Activated T-cell treated with anti-CD3 and anti-CD28 coated beads, Interleukin-2, amount 50 U/mL, for 4 hours (primary cell): ENCODE results near the gene ABCA1. TPM values are rescaled to one million over a fixed set of nuclear protein-coding genes. Genes with fewer than 3 reads are reported as not detected.

Source experiments
- ATAC-seq, 2 donors: fragments of 200-7000 bp; cut with Tn5 transposase; one replicate each; pipeline ENCODE4 v1.10.0; 2021
- DNase-seq: peaks from one replicate; pipeline ENCODE4 v3.0.0-alpha.2; 2020
- H3K27me3 Mint-ChIP-seq: one replicate; pipeline ENCODE4 v1.8.0; 2021; ENCODE audit warnings: low read depth, mixed read lengths
- H3K36me3 Mint-ChIP-seq: one replicate; pipeline ENCODE4 v1.8.0; 2022; ENCODE audit warnings: mixed read lengths; ENCODE audit not compliant: insufficient read depth
- H3K4me1 Mint-ChIP-seq: one replicate; pipeline ENCODE4 v1.8.0; 2021; ENCODE audit warnings: low read depth, mixed read lengths
- H3K4me3 Mint-ChIP-seq: one replicate; pipeline ENCODE4 v1.8.0; 2021; ENCODE audit warnings: mild to moderate bottlenecking, moderate library complexity, mixed read lengths
- H3K9me3 Mint-ChIP-seq: one replicate; pipeline ENCODE4 v1.8.0; 2021; ENCODE audit warnings: mixed read lengths
- total RNA-seq, 3 donors: library from RNA; stranded (reverse); gene quantifications; one replicate each; pipeline ENCODE4 v1.2.1, GENCODE V29; 2021

Gene ABCA1
- total RNA-seq, 3 donors from 2014 or later, result 0.26 to 0.30 (median 0.30) TPM

DNA sequence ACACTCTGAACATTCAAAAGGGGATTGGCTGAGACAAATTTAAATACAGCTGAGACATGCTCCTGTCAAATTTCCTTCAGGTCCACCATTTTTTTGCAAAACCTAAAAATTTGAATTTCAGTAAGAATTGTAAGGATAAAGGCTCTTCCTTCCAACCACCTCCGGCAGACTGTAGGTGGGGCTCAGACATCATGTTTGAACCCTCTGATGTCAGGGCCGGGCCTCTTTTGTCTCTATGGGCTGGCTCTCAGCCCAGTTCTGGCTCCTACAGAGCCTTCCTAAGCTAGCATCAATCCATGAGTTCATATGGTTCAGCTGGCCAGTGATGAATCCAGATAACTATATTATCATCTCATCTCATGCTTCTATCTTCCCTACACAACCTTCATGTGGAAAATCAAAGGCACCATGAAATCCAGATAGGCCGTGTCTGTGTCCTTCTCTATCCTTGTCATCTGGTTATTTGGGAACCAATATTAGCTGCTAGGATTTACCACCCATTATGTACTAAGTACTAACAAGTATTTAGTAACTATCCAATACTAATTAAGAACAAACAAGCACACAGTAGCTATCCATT, 119.8 kb downstream of the ABCA1 start:
- no peaks in the 10 kb centered on the region for H3K4me1 Mint-ChIP-seq
- H3K36me3 Mint-ChIP-seq, result peaks cover 19% of the 10 kb centered on the region
- H3K4me3 Mint-ChIP-seq, result no peak overlapping the region
- ATAC-seq (no peak), DNase-seq (no peak)
- H3K27me3 Mint-ChIP-seq, result no peaks in the 10 kb centered on the region
- no peaks in the 10 kb centered on the region for H3K9me3 Mint-ChIP-seq

GRCh38 chr9:104805441-104805840, 122.5 kb downstream of the ABCA1 start:
- ATAC-seq, result no peak
- Mint-ChIP-seq H3K9me3 (no peaks in the 10 kb centered on the region), H3K36me3 (peaks cover 16% of the 10 kb centered on the region), H3K4me1 (no peaks in the 10 kb centered on the region), H3K4me3 (no peak overlapping the region), H3K27me3 (no peaks in the 10 kb centered on the region)
- DNase-seq, result no peak

DNA sequence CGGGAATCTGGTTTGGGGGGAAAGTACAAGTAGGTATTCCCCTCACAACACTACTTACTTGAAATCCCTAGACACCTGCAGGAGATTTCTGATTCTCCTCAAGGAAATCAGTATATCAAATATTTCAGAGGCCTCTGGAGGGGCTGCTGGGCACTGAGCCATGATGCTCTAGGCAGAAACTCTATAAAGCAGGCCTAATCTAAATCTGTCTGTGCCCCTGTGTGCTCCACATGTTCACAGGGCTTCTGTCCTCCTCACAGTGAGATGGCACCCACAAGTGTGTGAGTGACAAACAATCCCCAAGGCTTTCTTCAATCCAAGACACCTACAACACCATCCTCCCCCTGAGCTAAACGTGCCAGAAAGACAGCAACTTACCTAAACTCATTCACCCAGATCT, 125.0 kb downstream of the ABCA1 start:
- no peak for ATAC-seq
- no peak for DNase-seq
- H3K4me3 Mint-ChIP-seq, result no peak overlapping the region
- no peaks in the 10 kb centered on the region for H3K27me3 Mint-ChIP-seq
- H3K4me1 Mint-ChIP-seq, result no peaks in the 10 kb centered on the region
- no peaks in the 10 kb centered on the region for H3K9me3 Mint-ChIP-seq
- H3K36me3 Mint-ChIP-seq, result peaks cover 14% of the 10 kb centered on the region

GRCh38 chr9:104802110-104802509, 125.8 kb downstream of the ABCA1 start:
- H3K27me3 Mint-ChIP-seq, result no peaks in the 10 kb centered on the region
- ATAC-seq, result no peak

GRCh38 chr9:104800068-104800785, 127.7 kb downstream of the ABCA1 start:
- DNase-seq, result no peak
- Mint-ChIP-seq H3K36me3 (peaks cover 26% of the 10 kb centered on the region), H3K4me1 (no peaks in the 10 kb centered on the region), H3K9me3 (no peaks in the 10 kb centered on the region), H3K4me3 (no peak overlapping the region), H3K27me3 (no peaks in the 10 kb centered on the region)
- ATAC-seq, result no peak

More at GRCh38 chr9:104802110-104802509, 125.8 kb downstream of the ABCA1 start:
- Mint-ChIP-seq H3K9me3 (no peaks in the 10 kb centered on the region), H3K4me1 (no peaks in the 10 kb centered on the region), H3K36me3 (peaks cover 21% of the 10 kb centered on the region), H3K4me3 (no peak overlapping the region)
- no peak for DNase-seq

GRCh38 chr9:104798209-104798995, 129.6 kb downstream of the ABCA1 start:
- Mint-ChIP-seq H3K9me3 (no peaks in the 10 kb centered on the region), H3K4me1 (no peaks in the 10 kb centered on the region)

DNA sequence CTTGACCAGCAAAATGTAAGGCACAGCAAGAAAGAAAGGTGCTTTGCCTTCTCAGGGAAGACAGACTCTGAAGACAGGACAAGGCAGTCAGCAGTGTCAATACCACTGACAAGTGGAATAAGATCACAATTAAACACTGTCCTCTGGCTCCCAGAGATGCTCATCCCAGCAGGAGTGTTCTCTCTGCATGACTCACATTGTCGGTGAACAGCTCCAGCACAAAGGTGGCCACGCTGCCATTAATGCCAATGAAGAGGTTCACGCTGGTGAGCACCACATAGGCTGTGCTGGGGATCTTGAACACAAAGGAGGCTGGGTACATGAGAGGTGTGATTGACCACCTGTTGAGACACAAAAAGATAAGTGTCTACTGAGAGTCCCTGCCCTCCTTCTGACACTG, 132.1 kb downstream of the ABCA1 start:
- Mint-ChIP-seq H3K4me3 (no peak overlapping the region), H3K4me1 (no peaks in the 10 kb centered on the region), H3K27me3 (no peaks in the 10 kb centered on the region), H3K9me3 (no peaks in the 10 kb centered on the region), H3K36me3 (peaks cover 38% of the 10 kb centered on the region)
- ATAC-seq (no peak), DNase-seq (no peak)

More at GRCh38 chr9:104798209-104798995, 129.6 kb downstream of the ABCA1 start:
- Mint-ChIP-seq H3K27me3 (no peaks in the 10 kb centered on the region), H3K36me3 (peaks cover 35% of the 10 kb centered on the region), H3K4me3 (no peak overlapping the region)
- no peak for ATAC-seq
- no peak for DNase-seq

DNA sequence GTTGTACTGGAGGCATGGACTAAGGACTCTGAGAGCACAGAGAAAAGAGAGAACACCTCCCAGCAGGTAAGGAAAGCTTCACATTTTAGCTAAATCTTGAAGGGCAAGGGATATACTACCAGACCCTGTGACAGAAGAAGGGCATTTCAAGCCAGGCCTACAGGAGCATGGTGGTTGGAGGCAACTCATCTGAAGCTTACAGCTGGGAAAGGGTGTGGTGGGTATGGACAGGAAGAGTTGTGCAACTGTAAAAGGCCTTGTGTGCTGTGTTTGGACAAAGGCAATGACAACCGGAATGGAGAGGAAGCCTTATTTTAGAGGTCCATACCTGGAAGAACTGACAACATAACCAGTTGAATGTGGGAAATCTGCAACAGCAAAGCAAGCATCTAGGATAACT, 132.9 kb downstream of the ABCA1 start:
- DNase-seq, result no peak
- Mint-ChIP-seq H3K36me3 (peaks cover 38% of the 10 kb centered on the region), H3K4me3 (no peak overlapping the region), H3K9me3 (no peaks in the 10 kb centered on the region), H3K27me3 (no peaks in the 10 kb centered on the region), H3K4me1 (no peaks in the 10 kb centered on the region)
- ATAC-seq, result no peak

DNA sequence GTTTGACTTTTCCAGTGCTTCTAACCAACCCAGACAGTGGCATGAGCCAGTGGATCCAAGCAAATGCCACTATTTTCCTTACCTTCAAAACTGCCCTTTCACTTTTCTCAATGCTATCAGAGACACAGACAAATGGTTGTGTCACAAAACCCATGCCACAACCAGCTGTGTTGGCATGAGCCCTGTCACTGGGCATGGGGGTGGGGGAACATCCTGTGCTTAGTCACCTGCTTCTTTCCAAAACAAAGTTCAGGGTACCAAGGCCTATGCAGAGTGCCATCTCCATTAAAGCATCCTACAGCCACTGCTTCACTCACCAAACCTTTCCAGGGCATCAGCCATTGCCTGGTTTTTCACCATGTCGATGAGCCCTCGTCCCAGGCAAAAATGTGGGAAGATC, 133.9 kb downstream of the ABCA1 start:
- H3K36me3 Mint-ChIP-seq, result peaks cover 37% of the 10 kb centered on the region
- H3K9me3 Mint-ChIP-seq, result no peaks in the 10 kb centered on the region
- H3K4me3 Mint-ChIP-seq, result no peak overlapping the region
- no peaks in the 10 kb centered on the region for H3K27me3 Mint-ChIP-seq
- DNase-seq (no peak), ATAC-seq (peak in 1 of 2 donors; percentile 43)
- no peaks in the 10 kb centered on the region for H3K4me1 Mint-ChIP-seq

- DNase-seq, result no peak
- Mint-ChIP-seq H3K27me3 (no peaks in the 10 kb centered on the region), H3K9me3 (no peaks in the 10 kb centered on the region), H3K36me3 (peaks cover 20% of the 10 kb centered on the region), H3K4me3 (no peak overlapping the region), H3K4me1 (no peaks in the 10 kb centered on the region)
- ATAC-seq, result no peak
Measured at GRCh38 chr9:104788251-104788650, 139.7 kb downstream of the ABCA1 start.

DNA sequence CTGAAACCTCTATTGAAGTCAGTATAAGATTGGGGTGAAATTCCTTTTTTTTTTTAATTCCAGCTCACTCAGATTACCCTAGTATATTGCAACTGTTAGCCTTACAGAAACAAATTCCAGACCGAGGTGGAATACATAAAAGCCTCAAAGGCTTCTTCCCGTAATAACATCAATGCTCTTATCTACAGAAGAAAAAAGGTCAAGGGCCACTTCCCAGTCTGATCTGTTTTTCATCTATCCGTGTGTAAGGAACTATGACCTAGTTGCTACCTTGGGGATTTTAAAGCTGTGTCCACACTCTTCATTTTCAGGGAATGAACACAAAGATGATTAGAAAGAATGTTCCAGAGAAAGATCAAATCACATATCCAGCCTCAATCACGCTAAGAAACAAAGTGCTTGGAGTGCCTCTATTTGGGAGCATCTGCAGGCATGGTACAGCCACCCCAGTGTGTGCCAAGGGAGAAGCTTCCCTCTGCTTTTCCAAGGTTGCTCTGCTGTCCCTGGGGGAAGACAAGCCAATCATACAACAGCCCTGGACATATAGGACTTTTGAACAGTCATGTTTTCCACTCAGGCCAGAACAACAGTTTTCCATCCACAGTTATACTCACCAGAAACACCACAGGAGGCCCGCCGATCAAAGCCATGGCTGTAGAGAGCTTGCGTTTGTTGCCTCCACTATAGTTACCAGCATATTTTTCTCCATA, 140.5 kb downstream of the ABCA1 start:
- Mint-ChIP-seq H3K9me3 (no peaks in the 10 kb centered on the region), H3K27me3 (no peaks in the 10 kb centered on the region), H3K36me3 (peaks cover 14% of the 10 kb centered on the region), H3K4me3 (no peak overlapping the region), H3K4me1 (no peaks in the 10 kb centered on the region)
- DNase-seq (no peak), ATAC-seq (no peak)

DNA sequence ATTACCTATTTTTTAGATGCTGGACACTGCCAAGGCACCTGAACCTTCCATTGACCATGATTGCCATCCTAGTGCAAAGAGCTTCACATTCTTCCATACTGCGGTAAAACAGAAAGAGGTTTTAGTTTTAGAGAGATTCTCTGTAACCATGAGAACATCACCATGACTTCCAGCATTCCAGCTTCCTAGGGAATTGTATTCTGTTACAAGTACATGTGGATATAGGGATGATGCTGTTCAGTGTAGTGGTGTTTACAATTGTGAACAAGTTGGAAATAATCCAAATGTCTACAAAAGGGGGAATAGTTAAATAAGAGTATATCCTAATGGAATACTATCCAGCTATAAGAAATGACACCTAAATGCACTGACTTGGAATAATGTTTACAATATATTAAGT, 141.7 kb downstream of the ABCA1 start:
- ATAC-seq (no peak), DNase-seq (no peak)
- Mint-ChIP-seq H3K9me3 (no peaks in the 10 kb centered on the region), H3K4me3 (no peak overlapping the region), H3K36me3 (peaks cover 14% of the 10 kb centered on the region), H3K4me1 (no peaks in the 10 kb centered on the region), H3K27me3 (no peaks in the 10 kb centered on the region)

- Mint-ChIP-seq H3K27me3 (no peaks in the 10 kb centered on the region), H3K4me3 (no peak overlapping the region), H3K36me3 (peaks cover 14% of the 10 kb centered on the region), H3K9me3 (no peaks in the 10 kb centered on the region), H3K4me1 (no peaks in the 10 kb centered on the region)
- ATAC-seq (no peak), DNase-seq (no peak)
Measured at GRCh38 chr9:104784098-104784497, 143.9 kb downstream of the ABCA1 start.

DNA sequence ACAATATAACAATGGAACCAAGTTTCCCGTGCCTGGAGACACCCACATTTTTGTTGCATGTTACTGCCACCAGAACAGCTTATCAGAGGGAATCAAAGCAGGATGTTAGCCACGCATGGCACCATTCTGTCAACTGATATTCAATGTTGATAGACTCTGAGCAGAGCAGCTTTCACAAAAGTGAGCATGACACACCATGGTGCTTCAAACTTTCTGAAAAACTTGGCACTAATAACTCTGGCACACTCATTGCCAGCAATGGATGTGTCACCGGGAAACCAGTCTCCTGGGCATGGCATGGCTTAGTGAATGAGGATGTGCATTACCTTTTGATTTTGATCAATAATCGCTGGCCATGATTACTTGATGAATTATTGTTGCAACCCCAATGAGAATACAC, 144.4 kb downstream of the ABCA1 start:
- Mint-ChIP-seq H3K27me3 (no peaks in the 10 kb centered on the region), H3K9me3 (no peaks in the 10 kb centered on the region), H3K4me3 (no peak overlapping the region), H3K36me3 (peaks cover 14% of the 10 kb centered on the region), H3K4me1 (no peaks in the 10 kb centered on the region)
- DNase-seq (no peak), ATAC-seq (no peak)
